ENCODE measurements around the gene LRRC15. TPM values are rescaled to one million over a fixed set of nuclear protein-coding genes. Genes with fewer than 3 reads are reported as not detected.

The LRRC15 gene
- total and polyA plus RNA-seq, 7 donors = 0.01 to 0.09 (median 0.04) TPM; not detected in 4

DNA sequence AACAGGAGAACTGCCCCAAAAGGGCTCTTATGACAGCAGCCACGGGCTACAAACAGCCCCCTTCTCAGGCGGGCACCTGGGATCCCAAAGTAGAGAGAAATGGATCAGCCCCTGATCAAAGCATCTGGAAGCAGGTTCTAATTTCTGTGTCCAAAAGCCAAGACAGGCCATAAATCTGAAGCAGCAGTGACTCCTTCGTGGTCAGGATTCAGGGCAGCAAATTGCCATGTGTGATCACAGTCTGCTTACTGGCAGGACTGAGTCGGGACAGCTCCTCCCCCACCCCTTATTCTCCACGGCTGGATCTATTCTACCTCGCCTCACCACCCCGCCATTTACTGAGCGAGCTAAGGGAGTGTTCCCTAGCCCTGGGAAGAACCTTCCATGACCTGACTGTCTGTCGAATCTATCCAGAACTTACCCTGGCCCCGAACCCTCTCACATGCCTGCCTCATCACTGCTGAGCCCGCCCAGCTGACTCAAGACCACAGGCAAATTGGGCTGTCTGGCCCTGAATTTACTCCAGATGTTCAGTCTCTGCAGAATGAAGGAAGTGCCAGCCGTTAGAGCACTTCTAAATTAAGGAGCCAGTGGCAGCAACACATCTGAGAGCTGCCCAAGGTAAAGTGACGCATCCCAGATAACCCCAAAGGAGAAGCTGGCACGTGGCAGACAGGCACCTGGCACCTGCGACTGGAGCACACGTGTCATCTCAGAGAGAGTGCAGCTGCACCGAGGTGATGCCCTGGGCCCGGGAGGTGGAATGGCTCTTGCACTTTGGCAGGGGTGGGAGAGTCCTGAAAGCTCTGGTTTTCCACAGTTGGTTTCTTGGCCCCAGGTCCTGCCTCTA is 1.3 kb downstream of the LRRC15 start:
- TF ChIP-seq CTCF (IDR thresholded peaks at IDR 0.05) = no peak
- peaks cover 0 to 34% (median 0%) of the 10 kb centered on the region in 3 donors for H3K27me3 ChIP-seq (ENCODE audit: insufficient read depth in 3 of 3, low read length in 2 of 3)
- peaks cover 16% of the 10 kb centered on the region for H3K4me1 ChIP-seq
- intact Hi-C loops (cut with DNase I) = no loop called here
- H3K9me3 ChIP-seq = no peaks in the 10 kb centered on the region
- no peaks in the 10 kb centered on the region for H3K36me3 ChIP-seq (ENCODE audit: insufficient read depth in 1 of 2, low read depth in 1 of 2)
- DNase-seq = no peak
- no peak for ATAC-seq
- 41 to 55% (median 42%) methylated on average over 18 of the region's 18 CpGs for WGBS, 3 donors
- no peak overlapping the region for H3K27ac ChIP-seq
- no peak overlapping the region for H3K4me3 ChIP-seq

DNA sequence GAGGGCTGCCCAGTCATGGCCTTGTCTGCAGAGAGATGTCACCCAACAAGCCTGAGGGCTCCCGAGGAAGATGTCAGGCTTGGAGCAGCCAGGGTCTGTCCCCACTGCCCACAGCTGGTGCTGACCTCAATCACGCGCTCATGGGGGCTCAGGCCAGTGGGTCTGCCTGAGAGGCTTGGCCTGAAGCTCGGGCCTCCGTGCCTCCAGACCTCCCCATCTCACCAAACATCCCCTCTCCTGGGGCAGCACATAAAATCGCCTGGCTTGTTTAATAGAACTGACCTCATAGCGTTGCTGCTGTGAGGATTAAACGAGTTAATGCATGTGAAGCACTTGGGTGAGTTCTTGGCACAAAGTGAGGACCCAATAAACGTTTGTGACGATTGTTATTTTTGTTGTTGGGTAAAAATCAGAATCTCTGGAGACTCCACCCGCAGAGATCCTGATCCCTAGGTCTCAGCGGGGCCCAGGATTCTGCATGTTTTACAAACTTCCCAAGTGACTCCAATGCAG is 3.5 kb downstream of the LRRC15 start:
- intact Hi-C loops (cut with DNase I) = no loop called here
- no peak for ATAC-seq
- DNase-seq = no peak
- Histone ChIP-seq H3K9me3 (no peaks in the 10 kb centered on the region), H3K27ac (no peak overlapping the region), H3K27me3 (ENCODE audit: insufficient read depth in 3 of 3, low read length in 2 of 3) (peaks cover 0 to 32% (median 0%) of the 10 kb centered on the region in 3 donors), H3K4me3 (no peak overlapping the region), H3K4me1 (peaks cover 16% of the 10 kb centered on the region), H3K36me3 (ENCODE audit: insufficient read depth in 1 of 2, low read depth in 1 of 2) (no peaks in the 10 kb centered on the region)
- 74 to 83% (median 79%) methylated on average over 12 of the region's 12 CpGs for WGBS, 3 donors
- TF ChIP-seq CTCF (IDR thresholded peaks at IDR 0.05) = no peak

DNA sequence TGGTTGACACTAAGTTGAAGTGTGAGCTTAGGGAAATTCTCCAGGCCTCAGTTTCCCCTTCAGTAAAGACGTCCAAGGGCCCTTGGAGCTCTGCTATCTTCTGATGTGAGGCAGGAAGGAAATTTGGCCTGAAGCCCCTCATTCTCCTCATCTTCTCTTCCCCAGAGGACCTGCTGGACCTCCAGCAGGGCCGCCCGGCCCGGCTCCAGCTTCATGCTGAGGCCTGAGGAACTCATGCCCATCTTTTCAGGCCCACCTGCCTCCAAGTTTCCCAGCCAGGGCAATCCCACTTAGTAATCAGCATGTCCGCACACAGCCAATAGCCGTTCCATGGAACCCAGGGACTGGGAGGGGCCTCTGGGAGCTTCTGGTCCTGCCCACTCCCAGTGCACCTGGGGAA is 4.0 kb downstream of the LRRC15 start:
- no peak for TF ChIP-seq CTCF (IDR thresholded peaks at IDR 0.05)
- intact Hi-C loops (cut with DNase I) = no loop called here
- peaks cover 0 to 28% (median 0%) of the 10 kb centered on the region in 3 donors for H3K27me3 ChIP-seq (ENCODE audit: insufficient read depth in 3 of 3, low read length in 2 of 3)
- DNase-seq = no peak
- 74 to 94% (median 82%) methylated on average over 6 of the region's 6 CpGs for WGBS, 3 donors
- no peak overlapping the region for H3K27ac ChIP-seq
- no peak overlapping the region for H3K4me3 ChIP-seq
- peaks cover 16% of the 10 kb centered on the region for H3K4me1 ChIP-seq
- H3K36me3 ChIP-seq (ENCODE audit: insufficient read depth in 1 of 2, low read depth in 1 of 2) = no peaks in the 10 kb centered on the region
- H3K9me3 ChIP-seq = no peaks in the 10 kb centered on the region
- ATAC-seq = no peak

- Histone ChIP-seq H3K4me1 (peaks cover 16% of the 10 kb centered on the region), H3K9me3 (no peaks in the 10 kb centered on the region), H3K4me3 (no peak overlapping the region), H3K36me3 (ENCODE audit: insufficient read depth in 1 of 2, low read depth in 1 of 2) (no peaks in the 10 kb centered on the region), H3K27ac (no peak overlapping the region), H3K27me3 (ENCODE audit: insufficient read depth in 3 of 3, low read length in 2 of 3) (peaks cover 0 to 22% (median 0%) of the 10 kb centered on the region in 3 donors)
- peak; percentile 36 to 73 for DNase-seq
- TF ChIP-seq CTCF (IDR thresholded peaks at IDR 0.05) = no peak
- intact Hi-C loops (cut with DNase I) = no loop called here
- 12 to 26% (median 24%) methylated on average over 20 of the region's 20 CpGs for WGBS, 3 donors
- peak; percentile 45 to 93 (median 88) for ATAC-seq
Observed at GRCh38 chr3:194364652-194365434, 4.7 kb downstream of the LRRC15 start.
